HG03095 (cell line): ENCODE results near the gene GNGT1.

Experiments
- ATAC-seq: cut with Tn5 transposase; IDR thresholded peaks from one replicate; pipeline ENCODE4 v1.9.1; 2021; ENCODE audit warnings: moderate library complexity; ENCODE audit not compliant: unreplicated experiment

The GNGT1 gene

DNA sequence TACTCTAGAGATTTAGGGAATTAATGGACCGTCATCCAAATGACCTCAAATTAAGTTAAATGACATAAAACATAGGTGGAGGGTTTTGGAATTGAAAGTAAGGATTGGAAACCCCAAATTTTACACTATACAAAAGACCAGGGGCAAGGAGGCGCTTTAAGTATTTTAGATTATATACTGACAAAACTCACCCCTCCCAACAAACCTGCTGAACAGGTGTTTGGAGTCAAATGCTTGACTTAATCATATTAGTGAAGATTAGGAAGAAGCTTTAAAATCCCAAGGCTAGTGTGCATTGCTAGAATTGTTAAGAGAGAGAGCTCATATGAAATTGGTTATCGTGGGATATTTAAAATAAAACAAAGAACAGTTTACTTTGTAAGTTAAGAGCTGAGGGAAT lies at the start of gene GNGT1:
TSS of gene GNGT1 (plus strand) at position 301 of the 400 bp plus-strand sequence. CDS start 180 bp downstream, outside the sequence.
- ATAC-seq, result no peak

DNA sequence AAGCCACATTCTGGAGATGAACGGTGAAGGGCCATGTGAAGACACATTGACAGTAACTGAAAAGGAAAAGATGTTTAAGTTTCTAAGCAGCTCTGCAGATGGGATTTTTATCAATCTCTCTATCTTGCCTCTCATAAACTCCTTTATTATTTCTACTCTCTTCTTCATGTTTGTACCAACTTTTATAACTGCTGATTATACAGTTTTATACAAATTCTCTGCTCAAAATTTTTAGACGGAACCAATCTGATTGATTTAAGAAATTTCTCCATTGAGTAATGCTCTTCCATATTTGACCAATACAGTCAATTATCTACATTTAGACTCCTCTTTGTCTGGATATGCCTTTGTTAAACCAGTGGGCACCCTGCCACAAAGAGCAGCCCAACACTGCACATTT lies 47.5 kb upstream of the GNGT1 start:
- no peak for ATAC-seq

DNA sequence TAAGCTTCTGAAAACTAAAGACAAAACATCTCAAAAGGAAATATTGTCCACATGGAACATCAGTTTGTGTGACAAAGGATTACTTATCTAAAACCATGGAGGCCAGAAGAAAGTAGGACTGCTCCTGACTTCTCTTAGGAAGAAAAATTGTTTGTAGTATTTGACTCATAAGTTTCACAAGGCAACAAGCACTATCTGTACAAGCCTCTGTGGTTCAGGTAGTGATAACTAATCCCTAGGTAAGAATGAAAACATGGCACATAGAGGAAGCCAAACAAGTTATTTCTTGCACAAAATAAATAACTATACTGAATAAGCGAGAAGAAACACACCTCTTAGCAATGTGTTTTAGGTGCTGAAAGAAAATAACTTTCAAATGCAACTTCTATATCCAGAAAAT lies 46.1 kb upstream of the GNGT1 start:
- ATAC-seq, result no peak

DNA sequence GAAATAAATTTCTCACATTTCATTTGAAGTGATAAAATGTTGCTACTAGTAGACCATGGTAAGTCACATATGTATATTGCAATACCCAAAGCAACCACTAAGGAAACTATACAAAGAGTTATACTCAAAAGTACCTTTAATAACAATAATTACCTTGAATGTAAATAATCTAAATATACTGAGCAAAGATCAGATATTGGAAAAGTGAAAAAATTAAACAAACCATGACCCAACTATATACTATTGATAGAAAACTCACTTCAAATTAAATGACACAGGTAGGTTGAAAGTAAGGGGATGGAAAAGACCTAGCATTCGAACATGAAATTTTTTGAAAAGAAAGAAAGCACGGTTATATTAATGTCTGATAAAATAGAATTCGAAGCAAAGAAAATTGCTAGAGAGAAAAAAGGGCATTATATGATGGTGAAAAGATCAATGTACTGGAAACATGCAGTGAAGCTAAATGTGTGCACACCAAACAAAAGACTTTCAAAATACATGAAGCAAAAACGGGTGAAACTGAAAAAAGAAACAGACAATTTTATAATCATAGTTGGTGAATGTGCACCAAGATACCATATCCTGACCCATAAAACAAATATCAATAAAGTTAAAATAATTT lies 44.9 kb upstream of the GNGT1 start:
- no peak for ATAC-seq

DNA sequence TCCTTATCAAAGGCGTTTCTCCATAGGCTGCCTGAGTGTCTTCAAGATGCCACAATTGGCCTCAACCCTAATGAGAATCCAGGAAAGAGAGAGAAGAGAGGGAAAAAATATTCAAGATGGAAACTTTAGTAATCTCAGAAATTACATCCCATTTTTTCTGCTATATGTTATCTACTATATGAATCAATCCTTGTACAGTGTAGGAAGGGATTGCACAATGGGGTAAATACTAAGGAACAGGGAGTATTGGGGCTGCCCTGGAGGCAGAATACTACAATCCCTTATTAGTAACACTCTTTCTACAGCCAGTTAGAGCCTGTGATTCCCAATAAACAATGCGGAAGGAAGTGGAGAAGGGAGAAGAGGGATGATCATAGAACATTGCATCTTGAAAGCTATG lies 43.7 kb upstream of the GNGT1 start:
- no peak for ATAC-seq

DNA sequence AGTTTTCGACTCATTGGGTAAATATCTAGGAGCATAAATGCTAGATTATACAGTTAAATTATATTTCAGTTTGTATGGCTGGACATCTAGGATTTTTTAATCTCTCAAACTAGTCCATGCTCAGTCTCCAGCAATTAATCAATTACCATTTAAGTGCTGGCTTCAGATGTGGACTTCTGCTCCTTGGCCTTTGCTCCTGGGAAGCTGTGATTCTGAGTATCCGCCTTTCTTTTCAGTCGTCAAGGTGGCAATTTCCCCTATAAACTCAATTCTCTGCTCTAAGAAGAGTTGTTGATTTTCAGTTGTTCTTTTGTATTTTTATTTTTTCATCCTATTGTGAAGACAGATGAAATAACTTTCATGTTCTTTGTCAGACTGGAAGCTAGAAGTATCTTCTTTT lies 39.5 kb upstream of the GNGT1 start:
- ATAC-seq, result no peak

DNA sequence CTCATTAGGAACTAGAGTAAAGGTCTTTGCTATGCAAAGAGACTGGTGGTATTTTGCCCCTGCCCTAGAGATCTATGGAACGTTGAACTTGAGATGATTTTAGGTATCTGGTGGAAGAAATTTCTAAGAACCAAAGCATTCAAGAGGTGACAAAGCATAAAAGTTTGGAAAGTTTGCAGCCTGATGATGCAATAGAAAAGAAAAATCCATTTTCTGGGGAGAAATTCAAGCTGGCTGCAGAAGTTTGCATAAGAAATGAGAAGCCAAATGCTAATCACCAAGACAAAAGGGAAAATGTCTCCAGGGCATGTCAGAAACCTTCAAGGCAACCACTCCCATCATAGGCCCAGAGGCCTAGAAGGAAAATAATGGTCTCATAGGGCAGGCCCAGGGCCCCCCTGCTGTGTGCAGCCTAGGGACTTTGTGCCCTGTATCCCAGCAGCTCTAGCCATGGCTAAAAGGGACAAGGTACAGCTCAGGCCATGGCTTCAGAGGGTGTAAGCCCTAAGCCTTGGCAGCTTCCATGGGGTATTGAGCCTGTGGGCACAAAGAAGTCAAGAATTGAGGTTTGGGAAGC lies 32.3 kb upstream of the GNGT1 start:
- ATAC-seq, result no peak

DNA sequence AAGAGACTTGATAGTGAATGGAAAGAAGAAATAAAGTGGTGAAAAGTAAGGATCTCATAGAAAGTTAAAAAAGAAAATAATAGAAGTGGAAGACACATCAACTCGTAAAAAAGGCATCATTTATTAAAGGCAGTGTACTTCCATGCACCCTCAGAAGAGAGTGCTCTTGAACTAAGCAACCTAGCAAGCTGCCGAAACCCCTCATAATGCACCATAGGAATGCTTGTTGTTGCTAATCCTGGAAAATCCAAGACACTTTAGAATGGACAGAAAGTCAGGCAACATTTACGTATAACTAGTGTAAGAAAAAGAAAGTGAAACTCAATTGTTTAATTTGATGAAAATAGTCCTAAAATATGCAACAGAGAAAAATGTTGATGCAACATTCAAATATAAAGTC lies 28.6 kb upstream of the GNGT1 start:
- no peak for ATAC-seq

DNA sequence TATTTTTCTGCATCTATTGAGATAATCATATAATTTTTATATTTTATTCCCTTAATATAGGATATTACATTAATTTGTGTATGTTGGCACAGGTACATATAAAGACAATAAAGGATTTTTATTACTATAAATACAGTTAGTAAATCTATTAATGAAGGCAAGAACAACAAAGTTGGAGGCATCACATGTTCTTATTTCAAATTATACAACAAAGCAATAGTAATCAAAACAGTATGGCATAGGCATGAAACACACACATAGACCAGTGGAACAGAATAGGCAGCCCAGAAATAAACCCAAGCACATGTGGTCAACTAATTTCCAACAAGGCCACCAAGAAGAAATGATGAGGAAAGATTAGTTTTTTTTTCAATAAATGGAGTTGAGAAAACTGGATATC lies 27.0 kb upstream of the GNGT1 start:
- ATAC-seq, result no peak

DNA sequence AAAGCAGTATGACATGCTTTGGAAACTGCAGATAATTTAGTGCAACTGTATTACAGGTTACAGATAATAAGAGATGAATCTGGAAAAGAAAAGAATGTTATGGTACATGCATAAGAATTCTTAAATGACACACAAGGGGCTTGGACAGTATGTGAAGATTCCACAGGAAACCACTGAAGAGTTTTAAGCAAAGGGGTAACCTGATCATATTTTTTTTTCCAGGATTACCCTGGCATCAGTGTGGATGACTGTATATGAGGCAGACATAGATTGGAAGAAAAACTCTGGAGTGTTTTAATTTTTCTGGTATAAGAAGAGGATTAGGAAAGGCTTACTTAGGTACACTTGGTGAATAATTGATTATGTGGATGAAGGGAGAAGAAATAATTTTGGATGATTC lies 23.9 kb upstream of the GNGT1 start:
- ATAC-seq, result no peak

DNA sequence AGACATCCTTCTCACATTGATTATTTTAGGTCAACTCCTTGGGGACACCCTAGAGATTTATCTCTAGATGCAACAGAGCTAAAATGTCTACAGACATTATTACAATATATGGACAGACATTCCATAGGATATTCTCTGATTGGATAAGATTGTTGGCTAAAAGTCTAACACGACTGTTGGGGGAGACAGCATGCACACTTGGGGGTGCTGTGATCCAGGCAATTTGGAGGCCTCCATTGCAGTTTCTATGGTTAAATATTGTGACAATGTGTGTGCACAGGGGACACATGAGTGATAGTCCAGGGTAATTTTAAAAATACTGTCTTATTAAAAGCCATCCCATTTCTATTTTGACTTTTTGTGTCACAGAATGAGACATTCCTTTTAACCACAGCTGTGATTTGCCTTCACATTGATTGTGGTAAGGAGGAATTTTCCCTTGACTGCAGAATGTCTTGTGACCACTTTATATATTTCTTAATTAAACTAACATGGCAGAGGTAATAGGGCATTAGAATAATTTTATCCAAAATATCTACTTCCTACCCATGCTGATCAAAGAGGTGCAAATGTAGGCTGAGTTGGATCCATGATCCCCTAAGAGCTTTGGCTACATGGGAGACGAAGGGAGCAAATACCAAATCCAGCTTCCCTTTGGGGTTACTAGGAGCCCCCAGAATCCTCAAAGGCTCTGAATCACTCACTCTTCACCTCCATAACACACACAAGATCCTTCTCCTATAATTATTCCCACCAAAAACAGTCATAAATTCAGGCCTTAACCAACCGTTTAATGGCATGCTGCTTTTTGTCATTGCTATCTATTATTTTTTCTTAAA lies 23.1 kb upstream of the GNGT1 start:
- no peak for ATAC-seq

DNA sequence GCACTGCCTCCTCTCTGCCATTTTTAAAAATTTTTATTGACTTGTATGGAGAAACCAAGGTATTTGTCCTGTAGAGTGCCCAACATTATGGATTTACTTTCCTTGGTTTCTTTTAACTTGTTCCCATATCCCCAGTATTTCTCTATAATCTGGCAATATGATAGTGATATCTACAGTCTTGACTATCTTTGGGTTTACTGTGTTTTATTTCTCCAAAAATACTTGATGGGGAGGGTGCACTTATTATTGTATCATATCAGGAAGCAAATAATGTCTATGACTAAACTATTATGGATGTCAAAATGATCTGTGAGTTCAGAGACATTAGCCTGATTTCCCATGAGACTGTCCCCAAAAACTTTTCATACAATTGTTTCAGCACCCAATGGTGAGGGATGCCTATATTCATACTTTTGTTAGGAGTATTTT lies 22.4 kb upstream of the GNGT1 start:
- ATAC-seq, result no peak

DNA sequence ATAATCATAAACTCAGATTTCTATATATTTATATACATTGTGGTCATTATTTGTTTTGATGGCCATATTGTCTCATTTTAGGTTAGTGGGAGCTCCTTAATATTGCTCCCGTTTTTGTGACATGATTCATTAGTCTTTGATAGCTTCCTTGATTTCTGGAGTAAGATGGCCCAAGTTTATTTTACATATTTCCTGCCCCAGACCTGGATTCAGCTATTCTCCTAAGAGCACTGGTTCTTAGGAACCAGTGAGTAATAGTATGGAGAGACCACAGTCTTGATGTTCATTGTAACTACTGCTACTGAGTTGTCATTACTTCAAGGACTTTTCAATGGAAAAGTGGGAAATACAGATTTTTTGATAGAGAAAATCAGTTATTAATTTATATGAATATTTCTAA lies 21.8 kb upstream of the GNGT1 start:
- no peak for ATAC-seq

DNA sequence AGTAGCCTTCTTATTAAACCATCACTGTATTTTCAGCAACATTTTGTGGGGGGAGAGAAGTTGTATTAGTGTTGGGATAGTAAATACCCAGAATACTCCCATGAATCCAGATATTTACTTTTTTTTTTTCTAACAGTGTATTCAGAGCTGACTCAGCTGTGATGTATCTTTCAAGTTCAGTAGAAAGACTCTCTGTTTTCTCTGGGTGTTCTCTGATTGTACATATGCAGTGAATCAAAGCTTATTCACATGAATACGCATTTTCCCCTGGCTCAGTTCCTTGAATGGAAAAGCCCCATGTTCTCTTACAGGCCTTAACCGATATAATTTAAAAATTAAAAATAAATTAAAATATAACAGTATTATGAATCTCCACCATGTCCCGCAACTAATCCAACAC lies 17.1 kb upstream of the GNGT1 start:
- ATAC-seq, result no peak

DNA sequence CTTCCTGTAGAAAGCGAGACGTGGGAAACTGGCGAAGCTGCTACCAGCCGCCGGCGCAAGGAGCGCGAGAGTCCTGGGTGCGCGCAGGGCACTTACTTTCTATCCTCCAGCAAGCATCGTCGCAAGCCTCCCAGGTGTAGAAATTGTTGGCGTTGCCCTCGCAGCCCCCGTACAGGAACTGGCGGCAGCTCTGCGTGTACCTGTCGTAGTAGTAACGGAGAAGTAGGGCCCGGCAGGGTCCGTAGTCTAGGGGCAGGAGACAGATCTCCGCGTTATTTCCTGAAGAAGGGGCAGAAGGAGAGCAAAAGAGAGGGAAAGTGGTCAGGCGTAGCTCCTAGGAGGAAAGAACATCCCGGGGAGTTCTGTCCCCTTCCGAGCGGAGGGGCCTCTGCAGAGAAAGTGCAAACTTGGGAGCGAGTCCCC lies 16.3 kb upstream of the GNGT1 start:
- no peak for ATAC-seq

DNA sequence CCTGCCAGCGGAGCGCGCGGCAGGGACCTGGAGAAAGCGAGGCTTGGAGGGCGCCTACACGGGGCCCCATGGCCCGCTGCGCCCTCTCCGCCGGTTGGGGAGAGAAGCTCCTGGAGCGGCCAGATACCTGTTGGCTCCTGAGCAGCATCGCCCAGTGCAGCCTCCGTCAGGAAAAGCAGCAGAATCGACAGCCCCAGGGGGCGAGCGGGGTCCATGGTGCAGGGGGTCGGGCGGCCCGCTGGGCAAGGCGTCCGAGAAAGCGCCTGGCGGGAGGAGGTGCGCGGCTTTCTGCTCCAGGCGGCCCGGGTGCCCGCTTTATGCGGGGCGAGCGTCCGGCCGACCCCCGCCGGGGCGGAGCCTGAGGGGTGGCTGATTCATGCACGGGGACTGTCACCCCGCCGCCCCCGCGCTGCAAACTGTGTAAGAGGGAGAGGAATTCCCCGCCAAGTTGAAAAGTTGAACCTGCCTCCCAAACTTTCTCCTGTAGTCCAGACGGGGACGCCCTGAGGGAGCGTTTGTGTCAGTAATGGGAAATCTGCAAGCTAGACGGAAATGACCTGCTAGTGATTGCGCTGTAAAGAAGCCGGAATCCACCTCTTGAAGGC lies 15.8 kb upstream of the GNGT1 start, which contains the start of gene TFPI2:
TSS of gene TFPI2 (minus strand) at position 290 of the 605 bp plus-strand sequence. CDS start at position 215, 75 bp downstream.
- ATAC-seq, result no peak

DNA sequence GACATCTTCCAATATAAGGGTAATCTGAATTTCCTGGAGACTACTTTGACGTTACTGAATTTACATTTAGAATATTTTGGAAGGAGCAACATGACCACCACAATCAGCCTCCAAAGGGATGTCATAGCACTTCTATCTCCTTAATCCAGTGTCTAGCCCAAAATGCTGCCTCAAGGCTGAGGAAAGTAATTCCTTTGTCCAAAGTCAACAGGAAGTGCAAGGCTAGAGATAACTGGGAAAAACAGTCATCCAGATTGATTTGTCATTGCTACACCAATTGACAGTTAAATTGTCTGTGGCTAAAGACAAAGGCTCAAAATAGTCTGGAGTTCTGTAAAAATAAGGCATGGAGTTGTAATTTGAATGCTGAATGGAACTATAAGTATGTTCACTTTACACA lies 11.9 kb upstream of the GNGT1 start:
- ATAC-seq, result no peak

DNA sequence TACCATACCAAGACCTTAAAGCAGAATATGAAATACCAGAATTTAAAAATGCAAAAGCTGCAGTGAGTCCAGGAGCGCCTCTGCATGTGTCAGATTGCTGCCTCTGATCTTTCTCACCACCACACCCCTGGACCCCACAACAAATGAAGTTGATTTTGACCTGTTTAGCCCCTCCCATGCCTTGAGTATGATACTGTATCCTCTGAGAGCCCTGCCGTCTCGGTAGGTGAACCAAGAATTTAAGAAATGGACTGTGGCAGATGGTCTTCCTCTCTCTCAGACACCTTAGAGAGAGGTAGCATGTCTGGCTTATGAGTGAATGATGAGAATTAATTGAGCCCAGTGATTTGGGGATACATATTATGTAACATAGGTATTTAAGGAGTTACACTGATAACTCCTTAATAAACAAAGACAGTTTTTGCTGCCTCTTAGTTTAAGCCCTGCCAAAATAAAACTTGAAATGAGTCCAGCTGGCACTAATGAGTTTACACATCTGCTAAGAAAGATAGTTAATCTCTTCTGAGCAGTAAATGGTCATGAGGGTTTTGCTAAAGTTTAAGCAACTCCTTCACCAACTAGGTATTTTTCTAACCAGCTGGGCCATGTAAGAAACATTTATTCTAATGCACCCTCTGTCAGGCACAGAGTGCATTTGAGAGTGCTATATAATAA lies 11.3 kb upstream of the GNGT1 start:
- no peak for ATAC-seq

DNA sequence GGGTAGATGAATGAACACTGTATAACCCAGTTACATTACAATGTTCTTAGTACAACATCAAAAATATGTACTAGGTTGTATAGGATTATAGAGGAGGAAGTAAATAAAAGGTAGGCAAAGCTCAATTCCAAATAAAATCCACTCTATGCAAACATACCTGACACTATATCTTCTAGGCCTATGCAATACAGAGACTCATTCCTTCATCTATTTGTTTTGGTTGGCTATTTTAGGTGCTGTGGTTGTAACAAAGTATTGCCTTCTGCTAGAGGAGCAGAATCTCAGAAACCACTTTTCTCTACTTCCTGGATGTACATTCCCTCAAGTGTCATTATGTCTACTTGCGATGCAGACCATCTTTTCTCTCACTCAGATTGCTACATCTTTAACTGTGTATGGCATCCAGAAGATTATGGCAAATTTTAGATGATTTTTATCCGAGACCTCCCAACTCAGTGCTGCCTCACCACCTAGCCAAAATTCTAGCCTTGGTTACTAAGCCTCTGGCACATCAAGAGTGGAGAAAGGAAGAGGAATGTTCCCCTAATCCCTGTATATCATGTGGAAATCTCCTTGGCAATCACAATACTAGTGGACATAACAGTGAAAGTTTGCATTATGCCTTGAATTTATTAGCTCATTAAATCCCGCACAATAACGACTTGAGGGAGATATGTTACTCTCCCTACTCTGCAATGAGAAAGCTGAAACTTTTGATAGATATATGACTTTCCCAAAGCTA lies 10.3 kb upstream of the GNGT1 start:
- ATAC-seq, result no peak

DNA sequence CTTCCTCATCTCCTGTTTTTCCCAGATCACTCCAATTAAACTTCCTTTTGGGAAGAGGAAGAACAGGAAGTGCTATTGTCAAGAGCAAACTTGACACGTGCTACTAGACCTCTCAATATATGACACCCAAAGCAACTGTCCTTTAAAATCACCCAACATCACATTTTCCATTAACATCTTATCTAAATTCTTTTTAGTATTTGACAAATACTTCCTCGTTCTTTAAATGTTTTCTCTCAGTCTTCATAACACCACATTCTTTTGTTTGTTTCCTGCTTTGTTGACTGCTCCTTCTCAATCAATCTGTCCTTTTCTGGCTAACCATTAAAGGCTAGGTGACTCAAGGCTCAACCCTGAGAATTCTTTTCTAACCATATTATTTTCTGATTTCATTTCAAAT lies 8.7 kb upstream of the GNGT1 start:
- no peak for ATAC-seq
